ENCODE results near the gene SENP1.

SENP1 gene

GRCh38 chr12:48080821-48081220 lies 25.1 kb downstream of the SENP1 start:
- no peak overlapping the region for H3K4me3 ChIP-seq (ENCODE audit: low read depth, low read length)
- H2AFZ ChIP-seq (ENCODE audit: low read length, unreplicated experiment) = no peak overlapping the region
- peaks cover 9% of the 10 kb centered on the region for H3K36me3 ChIP-seq (ENCODE audit: insufficient read depth, low read length)
- H3K4me1 ChIP-seq (ENCODE audit: control insufficient read depth, insufficient read depth, low read length, unreplicated experiment) = peaks cover 9% of the 10 kb centered on the region
- no peaks in the 10 kb centered on the region for H3K79me2 ChIP-seq (ENCODE audit: control insufficient read depth, insufficient read depth, low read length, unreplicated experiment)
- no peaks in the 10 kb centered on the region for H3K27me3 ChIP-seq (ENCODE audit: insufficient read depth, low read length)
- no peak overlapping the region for H3K27ac ChIP-seq (ENCODE audit: low read depth, low read length)

DNA sequence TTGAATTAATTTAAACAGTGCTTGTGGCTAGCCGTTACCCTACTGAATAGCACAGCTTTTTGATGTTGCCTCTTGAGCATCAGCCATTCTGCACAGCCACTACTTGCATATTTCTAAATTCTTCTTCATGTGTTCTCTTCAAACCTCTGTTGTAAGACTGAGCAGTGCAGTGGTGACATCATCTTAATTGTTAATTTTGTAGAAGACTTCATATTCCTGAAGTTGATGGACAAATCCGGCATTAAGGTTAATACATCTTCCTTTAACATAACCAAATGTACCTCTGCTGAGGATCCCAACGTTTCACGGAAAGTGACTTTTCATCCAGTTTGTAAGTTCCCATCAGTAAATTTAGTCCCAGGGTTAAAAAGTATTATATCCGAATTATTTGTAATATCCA lies 25.6 kb downstream of the SENP1 start:
- Histone ChIP-seq H3K27me3 (ENCODE audit: insufficient read depth, low read length) (no peaks in the 10 kb centered on the region), H3K27ac (ENCODE audit: low read depth, low read length) (no peak overlapping the region), H2AFZ (ENCODE audit: low read length, unreplicated experiment) (no peak overlapping the region), H3K36me3 (ENCODE audit: insufficient read depth, low read length) (peaks cover 9% of the 10 kb centered on the region), H3K79me2 (ENCODE audit: control insufficient read depth, insufficient read depth, low read length, unreplicated experiment) (no peaks in the 10 kb centered on the region), H3K4me1 (ENCODE audit: control insufficient read depth, insufficient read depth, low read length, unreplicated experiment) (peaks cover 9% of the 10 kb centered on the region), H3K4me3 (ENCODE audit: low read depth, low read length) (no peak overlapping the region)

- Histone ChIP-seq H3K27me3 (ENCODE audit: insufficient read depth, low read length) (no peaks in the 10 kb centered on the region), H3K4me1 (ENCODE audit: control insufficient read depth, insufficient read depth, low read length, unreplicated experiment) (peaks cover 9% of the 10 kb centered on the region), H3K79me2 (ENCODE audit: control insufficient read depth, insufficient read depth, low read length, unreplicated experiment) (no peaks in the 10 kb centered on the region), H3K36me3 (ENCODE audit: insufficient read depth, low read length) (peaks cover 16% of the 10 kb centered on the region), H3K27ac (ENCODE audit: low read depth, low read length) (peak overlapping the region; percentile 53), H3K4me3 (ENCODE audit: low read depth, low read length) (no peak overlapping the region), H2AFZ (ENCODE audit: low read length, unreplicated experiment) (peak overlapping the region; percentile 82)
These were observed 27.0 kb downstream of the SENP1 start for GRCh38 chr12:48078901-48079300.

DNA sequence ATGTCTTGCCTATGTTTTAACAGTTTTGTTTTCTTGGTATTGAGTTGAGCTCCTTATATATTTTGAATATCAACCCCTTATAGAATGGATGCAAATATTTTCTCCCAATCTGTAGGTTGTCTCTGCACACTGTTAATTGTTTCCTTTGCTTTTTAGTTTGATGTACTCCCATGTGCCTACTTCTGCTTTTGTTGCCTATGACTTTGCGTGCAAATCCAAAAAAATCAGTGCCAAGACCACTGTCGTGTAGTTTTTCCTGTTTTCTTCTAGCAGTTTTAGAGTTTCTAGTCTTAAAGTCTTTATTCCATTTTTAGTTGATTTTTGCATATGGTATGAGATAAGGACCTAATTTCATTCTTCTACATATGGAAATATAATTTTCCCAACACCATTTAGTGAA lies 28.8 kb downstream of the SENP1 start:
- Histone ChIP-seq H3K27ac (ENCODE audit: low read depth, low read length) (no peak overlapping the region), H3K36me3 (ENCODE audit: insufficient read depth, low read length) (peaks cover 17% of the 10 kb centered on the region), H3K79me2 (ENCODE audit: control insufficient read depth, insufficient read depth, low read length, unreplicated experiment) (no peaks in the 10 kb centered on the region), H2AFZ (ENCODE audit: low read length, unreplicated experiment) (no peak overlapping the region), H3K4me1 (ENCODE audit: control insufficient read depth, insufficient read depth, low read length, unreplicated experiment) (peaks cover 9% of the 10 kb centered on the region), H3K4me3 (ENCODE audit: low read depth, low read length) (no peak overlapping the region), H3K27me3 (ENCODE audit: insufficient read depth, low read length) (no peaks in the 10 kb centered on the region)

GRCh38 chr12:48075832-48076231 lies 30.0 kb downstream of the SENP1 start:
- peaks cover 9% of the 10 kb centered on the region for H3K4me1 ChIP-seq (ENCODE audit: control insufficient read depth, insufficient read depth, low read length, unreplicated experiment)

GRCh38 chr12:48074266-48074665 lies 31.6 kb downstream of the SENP1 start:
- no peaks in the 10 kb centered on the region for H3K27me3 ChIP-seq (ENCODE audit: insufficient read depth, low read length)
- no peak overlapping the region for H2AFZ ChIP-seq (ENCODE audit: low read length, unreplicated experiment)
- no peak overlapping the region for H3K4me3 ChIP-seq (ENCODE audit: low read depth, low read length)
- no peak overlapping the region for H3K27ac ChIP-seq (ENCODE audit: low read depth, low read length)
- H3K36me3 ChIP-seq (ENCODE audit: insufficient read depth, low read length) = peaks cover 24% of the 10 kb centered on the region
- H3K4me1 ChIP-seq (ENCODE audit: control insufficient read depth, insufficient read depth, low read length, unreplicated experiment) = peaks cover 7% of the 10 kb centered on the region
- H3K79me2 ChIP-seq (ENCODE audit: control insufficient read depth, insufficient read depth, low read length, unreplicated experiment) = no peaks in the 10 kb centered on the region

More at GRCh38 chr12:48075832-48076231, 30.0 kb downstream of the SENP1 start:
- Histone ChIP-seq H2AFZ (ENCODE audit: low read length, unreplicated experiment) (no peak overlapping the region), H3K4me3 (ENCODE audit: low read depth, low read length) (no peak overlapping the region), H3K27me3 (ENCODE audit: insufficient read depth, low read length) (no peaks in the 10 kb centered on the region), H3K27ac (ENCODE audit: low read depth, low read length) (no peak overlapping the region), H3K79me2 (ENCODE audit: control insufficient read depth, insufficient read depth, low read length, unreplicated experiment) (no peaks in the 10 kb centered on the region), H3K36me3 (ENCODE audit: insufficient read depth, low read length) (peaks cover 19% of the 10 kb centered on the region)

DNA sequence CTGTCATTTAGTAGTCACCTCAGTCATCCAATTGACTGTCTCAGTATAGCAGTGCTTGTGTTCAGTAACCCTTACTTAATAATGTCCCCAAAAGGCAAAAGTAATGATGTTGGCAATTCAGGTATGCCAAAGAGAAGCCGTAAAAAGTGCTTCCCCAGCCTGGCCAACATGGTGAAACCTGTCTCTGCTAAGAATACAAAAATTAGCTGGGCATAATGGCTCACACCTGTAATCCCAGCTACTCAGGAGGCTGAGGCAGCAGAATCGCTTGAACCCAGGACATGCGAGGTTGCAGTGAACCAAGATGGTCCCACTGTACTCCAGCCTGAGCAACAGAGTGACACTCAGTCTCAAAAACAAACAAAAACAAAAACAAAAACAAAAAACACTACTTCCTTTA lies 33.6 kb downstream of the SENP1 start:
- Histone ChIP-seq H3K27ac (ENCODE audit: low read depth, low read length) (no peak overlapping the region), H3K4me3 (ENCODE audit: low read depth, low read length) (no peak overlapping the region), H3K79me2 (ENCODE audit: control insufficient read depth, insufficient read depth, low read length, unreplicated experiment) (no peaks in the 10 kb centered on the region), H3K4me1 (ENCODE audit: control insufficient read depth, insufficient read depth, low read length, unreplicated experiment) (no peaks in the 10 kb centered on the region), H3K27me3 (ENCODE audit: insufficient read depth, low read length) (no peaks in the 10 kb centered on the region), H3K36me3 (ENCODE audit: insufficient read depth, low read length) (peaks cover 16% of the 10 kb centered on the region), H2AFZ (ENCODE audit: low read length, unreplicated experiment) (no peak overlapping the region)

- Histone ChIP-seq H3K36me3 (ENCODE audit: insufficient read depth, low read length) (peaks cover 16% of the 10 kb centered on the region; the same call in 1 of the 2 replicates), H3K79me2 (ENCODE audit: control insufficient read depth, insufficient read depth, low read length, unreplicated experiment) (no peaks in the 10 kb centered on the region), H3K27me3 (ENCODE audit: insufficient read depth, low read length) (no peaks in the 10 kb centered on the region), H2AFZ (ENCODE audit: low read length, unreplicated experiment) (no peak overlapping the region), H3K27ac (ENCODE audit: low read depth, low read length) (no peak overlapping the region), H3K4me3 (ENCODE audit: low read depth, low read length) (no peak overlapping the region), H3K4me1 (ENCODE audit: control insufficient read depth, insufficient read depth, low read length, unreplicated experiment) (no peaks in the 10 kb centered on the region)
These were observed 34.1 kb downstream of the SENP1 start for GRCh38 chr12:48071808-48072207.

- Histone ChIP-seq H3K79me2 (ENCODE audit: control insufficient read depth, insufficient read depth, low read length, unreplicated experiment) (no peaks in the 10 kb centered on the region), H3K4me1 (ENCODE audit: control insufficient read depth, insufficient read depth, low read length, unreplicated experiment) (no peaks in the 10 kb centered on the region), H3K4me3 (ENCODE audit: low read depth, low read length) (no peak overlapping the region), H3K36me3 (ENCODE audit: insufficient read depth, low read length) (peaks cover 19% of the 10 kb centered on the region; the same call in 1 of the 2 replicates), H3K27ac (ENCODE audit: low read depth, low read length) (no peak overlapping the region), H2AFZ (ENCODE audit: low read length, unreplicated experiment) (no peak overlapping the region), H3K27me3 (ENCODE audit: insufficient read depth, low read length) (no peaks in the 10 kb centered on the region)
These were observed 35.1 kb downstream of the SENP1 start for GRCh38 chr12:48070731-48071130.

- Histone ChIP-seq H3K4me1 (ENCODE audit: control insufficient read depth, insufficient read depth, low read length, unreplicated experiment) (no peaks in the 10 kb centered on the region), H3K4me3 (ENCODE audit: low read depth, low read length) (no peak overlapping the region), H3K36me3 (ENCODE audit: insufficient read depth, low read length) (peaks cover 26% of the 10 kb centered on the region), H3K27ac (ENCODE audit: low read depth, low read length) (no peak overlapping the region), H3K27me3 (ENCODE audit: insufficient read depth, low read length) (no peaks in the 10 kb centered on the region), H3K79me2 (ENCODE audit: control insufficient read depth, insufficient read depth, low read length, unreplicated experiment) (no peaks in the 10 kb centered on the region), H2AFZ (ENCODE audit: low read length, unreplicated experiment) (no peak overlapping the region)
These were observed 35.8 kb downstream of the SENP1 start for GRCh38 chr12:48070033-48070432.

DNA sequence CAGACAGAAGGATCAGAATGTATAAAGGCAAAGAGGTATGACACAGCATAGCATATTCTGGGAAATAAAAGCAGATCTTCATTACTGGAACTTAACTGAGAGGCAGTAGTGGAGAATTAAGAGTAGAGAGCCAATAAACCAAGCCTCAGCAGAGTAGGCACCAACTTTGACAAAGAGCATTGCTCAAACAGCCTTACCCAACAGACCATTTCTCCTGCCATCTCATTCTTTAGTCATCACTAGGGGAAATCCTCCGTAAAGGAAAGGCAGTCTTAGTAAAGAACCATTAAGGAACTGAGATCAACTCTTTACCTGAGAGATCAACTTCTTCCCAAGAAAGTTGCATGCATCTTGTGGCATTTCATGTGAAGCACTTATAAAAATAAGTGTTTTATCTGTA lies 36.6 kb downstream of the SENP1 start:
- Histone ChIP-seq H3K27ac (ENCODE audit: low read depth, low read length) (no peak overlapping the region), H3K36me3 (ENCODE audit: insufficient read depth, low read length) (peaks cover 28% of the 10 kb centered on the region), H2AFZ (ENCODE audit: low read length, unreplicated experiment) (no peak overlapping the region), H3K4me1 (ENCODE audit: control insufficient read depth, insufficient read depth, low read length, unreplicated experiment) (no peaks in the 10 kb centered on the region), H3K4me3 (ENCODE audit: low read depth, low read length) (no peak overlapping the region), H3K79me2 (ENCODE audit: control insufficient read depth, insufficient read depth, low read length, unreplicated experiment) (no peaks in the 10 kb centered on the region), H3K27me3 (ENCODE audit: insufficient read depth, low read length) (no peaks in the 10 kb centered on the region)
